Right renal pelvis (tissue), 4 donors: ENCODE data around the gene MGLL. TPM values are rescaled to one million over a fixed set of nuclear protein-coding genes. Genes with fewer than 3 reads are reported as not detected.
"Not testable (repeated sequence)": the region's sequence is repeated elsewhere in the genome, so short reads cannot be mapped to it uniquely, and the experiment has no call there.

Source experiments
- DNase-seq, 4 donors: peaks; one replicate each; pipeline ENCODE4 v3.0.0-alpha.2; 2013; ENCODE audit warnings: low read depth in 4 of 4, low spot score in 3 of 4, missing footprints in 1 of 4
- polyA plus RNA-seq, 4 donors: library from polyadenylated mRNA; unstranded; fragments of 120-200 nt; gene quantifications; one replicate each; pipeline ENCODE4 v1.2.1, GENCODE V29; 2013; ENCODE audit not compliant: insufficient read length in 4 of 4

Gene MGLL
- polyA plus RNA-seq, 4 donors = 25.4 to 29.3 (median 27.0) TPM

DNA sequence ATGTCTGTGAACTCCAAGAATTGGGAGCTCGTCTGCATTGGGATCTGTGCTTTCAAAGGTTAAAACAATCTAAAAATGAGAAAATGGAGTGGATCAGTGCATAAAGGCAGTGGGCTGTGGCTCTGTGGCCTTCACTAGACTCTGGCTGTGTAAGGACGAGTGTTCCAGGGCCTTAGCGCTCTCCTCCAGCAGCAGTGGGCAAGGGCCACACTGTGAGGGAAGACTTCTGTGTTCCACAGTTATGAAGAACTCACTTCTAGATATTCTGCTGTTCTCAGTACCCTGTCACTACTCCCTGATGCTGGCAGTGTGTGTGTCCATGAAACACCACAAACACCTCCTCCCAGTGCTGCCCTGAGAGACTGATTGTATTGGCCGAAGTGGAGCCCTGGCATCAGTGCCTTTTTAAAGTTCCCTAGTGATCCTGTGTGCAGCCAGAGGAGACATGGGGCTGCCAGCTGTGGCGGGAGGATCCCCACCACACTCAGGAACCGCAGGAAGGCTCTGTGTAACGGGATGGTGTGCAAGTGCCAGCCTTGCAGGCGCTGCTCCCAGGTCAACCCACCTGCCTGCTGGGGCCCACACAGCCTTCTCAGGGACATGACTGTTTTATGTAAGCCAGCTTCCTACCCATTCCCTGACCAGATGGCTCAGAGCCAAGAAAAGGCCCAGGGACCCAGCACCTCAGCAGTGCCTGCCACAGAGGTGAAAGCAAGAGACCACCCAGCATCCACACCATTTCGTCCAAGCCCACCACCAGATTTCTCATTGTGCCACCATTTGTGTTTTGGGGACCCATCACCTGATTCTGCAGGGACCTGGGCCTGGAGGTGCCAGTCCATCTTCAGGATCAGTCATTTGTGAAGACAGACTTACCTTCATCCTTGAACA lies 109.2 kb downstream of the MGLL start:
- DNase-seq = no peak

DNA sequence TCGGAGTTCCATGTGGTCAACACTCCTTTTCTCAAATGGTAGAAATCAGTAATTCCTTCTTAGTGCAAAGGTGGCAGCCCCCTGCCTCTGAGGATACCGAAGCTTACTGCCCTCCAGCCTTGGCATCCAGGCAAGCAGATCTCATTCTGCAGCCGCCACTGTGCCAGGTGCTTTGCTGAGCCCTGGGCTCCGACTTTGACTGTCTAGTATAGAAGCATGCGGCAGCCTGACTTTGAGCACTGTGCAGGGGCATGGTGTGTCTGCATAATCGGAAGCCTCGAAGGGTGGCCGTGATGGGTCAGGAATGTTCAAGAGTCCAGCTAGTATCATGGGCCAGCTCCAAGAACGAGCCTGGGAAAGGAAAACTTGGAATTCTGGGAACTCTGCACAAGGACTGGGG lies 109.9 kb downstream of the MGLL start:
- DNase-seq = no peak

DNA sequence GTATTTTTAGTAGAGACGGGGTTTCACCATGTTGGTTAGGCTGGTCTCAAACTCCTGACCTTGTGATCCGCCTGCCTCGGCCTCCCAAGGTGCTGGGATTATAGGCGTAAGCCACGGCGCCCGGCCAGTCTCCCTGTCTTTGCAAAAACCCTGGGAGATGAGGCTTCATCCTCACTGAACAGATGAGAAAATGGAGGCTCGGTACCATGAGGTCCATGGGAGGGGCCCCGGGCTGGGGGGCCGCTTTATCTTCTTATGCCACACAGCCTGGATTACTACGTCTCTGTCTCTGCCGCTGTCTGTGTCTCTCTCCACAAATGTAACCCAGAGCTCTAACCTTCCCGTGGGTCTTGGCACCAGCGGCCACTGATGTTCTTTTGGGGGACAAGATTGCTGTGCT lies 110.4 kb downstream of the MGLL start:
- no peak for DNase-seq

DNA sequence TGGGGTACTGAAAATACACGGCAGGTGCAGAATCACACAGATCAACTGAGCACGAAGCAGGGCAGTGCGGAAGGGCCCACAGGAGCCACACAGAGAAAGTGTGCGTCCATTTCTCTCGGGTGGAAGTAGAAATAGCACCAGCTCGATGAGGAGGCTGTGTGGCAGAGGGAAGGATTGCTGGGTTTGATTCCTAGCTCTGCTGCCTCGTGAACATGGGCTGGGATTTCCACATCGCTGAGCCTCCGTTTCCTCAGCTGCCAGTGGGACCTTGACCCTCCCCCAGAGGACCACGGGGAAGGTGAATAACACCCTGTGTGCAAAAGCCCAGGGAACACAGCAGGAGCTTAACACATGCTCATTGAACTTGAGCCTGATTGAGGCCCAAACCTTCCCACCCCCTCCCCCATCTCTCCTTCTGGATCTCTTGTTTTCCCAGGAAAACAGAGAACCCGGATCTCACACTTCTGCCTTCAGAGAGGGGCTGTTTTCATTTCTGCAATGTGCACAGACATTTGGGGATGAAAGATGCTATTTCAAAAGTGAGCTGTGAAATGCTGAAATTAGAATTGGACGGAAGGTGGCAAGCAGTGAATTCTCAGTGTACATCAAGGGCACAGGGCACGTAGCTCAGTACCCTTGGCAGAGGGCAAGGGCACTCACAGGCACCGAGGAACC lies 111.2 kb downstream of the MGLL start:
- DNase-seq = no peak

DNA sequence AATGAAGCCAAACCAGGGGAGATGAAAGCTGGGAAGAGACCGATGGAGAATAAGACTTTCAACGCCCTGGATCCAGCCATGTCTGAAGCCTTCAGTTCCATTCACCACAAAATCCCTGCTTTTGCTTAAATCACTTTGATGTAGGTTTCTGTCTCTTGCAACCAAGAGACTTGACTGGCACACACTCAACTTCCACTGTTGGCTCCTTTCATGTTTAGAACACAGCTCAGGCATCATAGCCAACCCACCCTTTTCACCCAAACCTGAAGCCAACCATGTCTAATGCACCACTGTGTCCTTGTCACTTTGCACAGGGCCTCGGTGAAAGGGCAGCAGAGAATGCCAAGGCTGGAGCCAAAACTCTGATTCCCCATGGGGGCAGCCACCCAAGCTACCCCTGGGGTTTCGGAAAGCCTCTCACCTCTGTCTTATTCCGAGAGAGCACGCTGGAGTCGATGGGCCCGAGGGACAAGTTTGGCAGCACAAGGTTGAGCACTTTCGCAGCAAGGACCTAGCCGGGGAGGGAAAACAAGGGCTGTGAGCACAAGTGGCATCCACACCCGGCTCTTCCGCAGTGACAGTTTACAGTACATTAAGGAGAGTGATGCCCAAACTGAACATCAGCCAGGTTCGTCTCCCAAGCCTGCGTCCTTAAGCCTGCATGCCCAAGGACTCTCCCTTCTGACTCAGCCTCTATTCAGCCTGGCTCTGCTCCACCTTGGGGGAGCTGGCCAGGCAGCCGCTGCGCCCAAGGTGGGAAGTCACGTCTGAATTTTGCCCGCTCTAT lies 112.0 kb downstream of the MGLL start:
- DNase-seq = no peak

DNA sequence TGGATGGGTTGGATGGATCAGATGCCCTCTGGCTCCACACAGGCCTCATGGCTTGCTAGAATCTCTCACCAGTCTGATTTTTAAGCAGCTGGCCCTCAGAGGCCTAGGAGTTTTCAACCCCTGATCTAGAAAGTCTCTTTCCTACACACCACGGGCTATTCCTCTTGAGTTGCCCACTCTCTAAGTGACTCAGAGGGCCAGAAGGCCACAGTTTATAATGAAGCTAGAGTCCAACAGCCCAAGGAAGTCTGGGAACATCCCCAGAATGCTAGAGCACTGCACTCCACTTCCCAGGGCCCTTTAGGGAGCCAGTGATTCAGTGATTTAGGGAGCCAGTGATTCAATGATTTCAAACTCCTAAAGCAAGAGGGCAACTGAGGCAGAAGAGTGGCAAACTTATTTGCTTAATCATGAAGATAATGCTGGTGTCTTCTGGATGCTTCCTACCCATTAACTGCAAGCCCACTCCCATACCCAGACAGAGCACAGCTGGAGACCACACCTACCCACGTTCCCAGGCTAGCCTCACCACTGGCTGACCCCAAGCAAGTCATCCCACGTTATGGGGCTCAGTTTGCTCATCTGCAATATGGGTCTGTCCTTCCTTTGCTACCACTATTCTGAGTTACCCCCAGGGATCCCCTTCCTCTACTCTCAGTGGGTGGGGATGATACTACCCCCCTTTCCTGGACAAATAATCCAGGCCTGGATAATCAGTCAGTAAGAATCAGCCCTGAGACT lies 112.8 kb downstream of the MGLL start:
- no peak for DNase-seq

DNA sequence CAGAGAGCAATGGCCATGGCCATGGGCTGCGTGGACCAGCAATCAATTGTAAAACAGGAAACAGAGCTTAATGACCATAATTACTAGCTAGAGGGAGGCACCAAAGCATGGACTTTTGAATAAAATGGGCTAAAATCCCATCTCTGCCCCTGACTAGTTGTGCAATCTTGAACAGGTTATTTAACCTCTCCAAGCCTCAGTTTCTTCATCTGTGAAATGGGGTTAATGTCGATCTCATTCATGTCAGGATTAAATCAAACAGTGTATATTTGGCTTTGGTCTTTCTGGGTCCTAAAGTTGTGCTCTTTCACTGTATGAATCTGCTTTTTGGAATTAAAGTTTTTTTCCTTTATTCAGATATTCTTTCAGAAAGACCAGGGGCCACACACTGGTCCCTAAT lies 113.5 kb downstream of the MGLL start:
- no peak for DNase-seq

DNA sequence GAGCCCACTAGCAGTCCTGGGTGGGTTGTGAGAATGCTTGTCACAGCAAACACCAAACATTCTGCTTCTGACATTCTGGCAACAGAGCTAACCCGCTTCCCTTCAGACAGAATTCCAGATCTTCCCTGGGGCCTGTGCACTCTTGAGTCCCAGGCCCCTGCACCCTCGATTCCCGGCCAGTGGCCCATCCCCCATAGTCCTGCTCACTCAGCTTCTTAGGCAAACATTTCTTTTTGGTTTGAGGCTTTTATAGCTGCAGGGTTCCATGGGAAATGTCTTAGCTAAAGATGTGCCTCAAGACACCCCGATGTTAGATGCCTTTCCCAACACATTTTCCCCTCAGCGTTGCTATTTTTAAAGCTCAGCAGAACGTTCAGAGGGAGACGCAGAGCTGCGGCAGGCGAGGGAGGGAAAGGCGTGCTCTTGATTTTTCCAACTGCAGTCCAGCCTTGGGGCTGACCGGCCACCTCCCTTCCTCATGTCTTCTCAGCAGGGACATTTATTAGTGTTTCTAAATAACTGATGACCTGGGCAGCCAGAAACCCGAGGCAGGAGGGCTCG lies 114.4 kb downstream of the MGLL start:
- DNase-seq = no peak

DNA sequence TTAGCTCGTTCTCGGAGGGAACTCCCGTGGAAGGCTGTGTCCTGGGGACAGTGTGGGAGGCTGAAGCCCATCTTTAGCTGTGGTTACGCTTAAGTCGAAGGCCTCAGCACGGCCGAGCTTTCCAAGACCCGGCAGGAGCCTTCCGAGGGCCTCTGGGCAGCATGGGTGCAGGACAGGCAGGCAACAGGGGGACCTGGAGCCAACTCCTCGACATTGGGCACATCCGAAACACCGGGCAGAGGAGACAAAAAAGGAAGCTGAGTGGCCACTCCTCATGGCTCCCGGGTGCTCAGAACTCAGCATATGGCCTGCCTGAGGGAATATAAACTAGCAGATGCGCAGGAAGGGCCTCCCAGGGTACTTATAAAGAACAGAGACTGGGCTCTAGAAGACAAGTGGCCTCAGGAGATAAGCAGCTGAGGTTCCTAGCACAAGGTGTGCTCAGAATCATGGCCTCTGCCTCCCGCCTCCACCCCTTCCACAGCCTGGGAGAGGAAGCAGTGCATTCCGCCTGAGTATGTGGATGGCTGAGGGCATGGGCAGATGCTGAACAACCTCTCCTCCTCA lies 115.4 kb downstream of the MGLL start:
- DNase-seq = no peak

DNA sequence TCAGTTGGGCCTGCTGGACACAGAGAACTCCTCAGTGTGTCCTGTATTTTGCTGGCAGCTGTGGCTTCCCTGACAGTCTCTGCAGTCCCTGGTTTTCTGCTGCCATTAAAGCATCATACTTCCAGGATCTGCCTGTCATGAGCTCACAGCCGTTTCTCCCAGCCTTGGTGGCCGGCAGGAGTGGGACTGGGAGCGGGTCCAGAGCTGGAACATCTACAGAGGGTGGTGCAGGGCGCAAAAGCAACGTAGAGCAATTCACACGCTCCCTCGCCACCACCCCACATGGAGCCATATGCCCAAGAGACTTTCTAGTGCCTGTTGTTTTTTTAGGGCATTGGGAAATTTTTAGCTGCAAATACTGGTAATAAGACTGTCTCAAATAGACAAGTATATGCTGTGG lies 116.0 kb downstream of the MGLL start:
- DNase-seq = no peak

DNA sequence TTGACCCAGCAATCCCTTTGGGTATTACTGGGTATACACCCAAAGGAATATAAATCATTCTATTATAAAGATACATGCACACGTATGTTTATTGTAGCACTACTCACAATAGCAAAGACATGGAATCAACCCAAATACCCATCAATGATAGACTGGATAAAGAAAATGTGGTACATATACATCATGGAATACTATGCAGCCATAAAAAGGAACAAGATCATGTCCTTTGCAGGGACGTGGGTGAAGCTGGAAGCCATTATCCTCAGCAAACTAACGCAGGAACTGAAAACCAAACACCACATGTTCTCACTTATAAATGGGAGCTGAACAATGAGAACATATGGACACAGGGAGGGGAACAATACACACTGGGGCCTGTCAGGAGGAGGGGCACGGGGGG lies 117.5 kb downstream of the MGLL start:
- not testable (repeated sequence) for DNase-seq

DNA sequence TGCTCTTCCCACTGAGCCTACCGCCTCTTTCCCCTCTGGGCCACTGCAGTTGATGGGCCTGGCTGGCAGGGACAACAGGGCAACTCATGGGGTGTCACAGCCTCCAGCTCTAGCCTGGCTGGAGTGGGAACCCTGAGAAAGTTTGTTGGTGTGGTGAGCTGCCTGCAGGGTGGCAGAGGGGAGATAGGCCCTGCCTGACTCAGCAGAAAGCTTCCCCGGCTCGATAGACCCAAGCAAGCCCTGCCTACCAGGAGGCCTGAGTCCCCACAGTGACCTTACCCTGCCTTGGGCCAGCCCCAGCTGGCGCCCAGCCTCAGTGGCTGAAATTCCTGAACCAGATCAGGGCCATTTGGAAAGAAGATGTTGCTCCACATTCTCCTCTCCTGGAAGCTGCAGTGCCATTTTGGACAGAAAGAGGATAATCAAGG lies 120.2 kb downstream of the MGLL start:
- no peak for DNase-seq

DNA sequence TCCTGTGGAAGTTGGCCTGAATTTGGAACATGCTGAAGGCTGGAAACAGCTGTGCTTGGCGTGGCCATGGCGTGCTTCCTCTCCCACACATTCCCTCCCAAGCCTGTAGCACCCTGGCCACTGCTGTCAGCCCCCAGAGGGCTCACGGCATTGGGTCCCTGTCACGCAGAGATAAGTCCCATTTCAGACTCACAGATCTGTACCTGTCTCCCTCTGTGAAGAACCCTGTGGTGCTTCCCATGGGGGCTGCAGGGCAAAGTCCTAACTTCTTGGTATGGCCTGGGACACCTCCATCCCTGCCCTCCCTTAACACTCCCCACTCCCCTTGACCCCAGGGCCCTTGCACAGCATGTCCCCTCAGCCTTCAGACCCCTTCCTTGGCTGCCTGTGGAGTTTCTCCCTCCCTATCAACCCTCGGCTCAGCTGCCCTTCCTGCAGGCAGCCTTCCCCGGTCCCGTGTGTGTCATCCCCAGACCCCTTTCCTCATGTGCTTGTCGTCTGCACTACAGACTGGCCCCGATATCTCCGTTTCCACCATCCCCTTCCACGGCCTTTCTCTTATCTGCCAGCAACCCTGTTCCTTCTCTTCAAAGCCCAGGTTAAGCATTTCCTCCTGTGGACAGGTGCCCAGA lies 120.9 kb downstream of the MGLL start:
- no peak for DNase-seq

DNA sequence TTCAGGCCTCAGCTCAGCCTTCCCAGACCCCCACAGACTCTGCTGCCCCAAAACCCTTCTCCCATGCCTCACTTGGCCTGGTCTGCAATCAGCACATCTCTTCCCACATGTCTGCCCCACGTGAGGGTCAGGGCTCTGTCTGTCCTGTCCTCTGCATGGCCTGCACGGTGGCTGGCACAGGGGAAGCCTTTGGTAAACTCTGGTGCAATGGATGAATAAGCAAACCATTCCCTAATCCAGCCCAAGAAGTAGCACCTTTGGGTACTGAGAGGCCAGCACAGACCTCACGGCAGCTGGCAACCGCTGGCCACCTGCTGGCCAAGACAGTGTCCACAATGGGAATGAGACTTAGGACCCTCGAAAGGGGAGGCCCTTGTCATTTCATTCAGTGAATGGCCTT lies 121.9 kb downstream of the MGLL start:
- DNase-seq = no peak

DNA sequence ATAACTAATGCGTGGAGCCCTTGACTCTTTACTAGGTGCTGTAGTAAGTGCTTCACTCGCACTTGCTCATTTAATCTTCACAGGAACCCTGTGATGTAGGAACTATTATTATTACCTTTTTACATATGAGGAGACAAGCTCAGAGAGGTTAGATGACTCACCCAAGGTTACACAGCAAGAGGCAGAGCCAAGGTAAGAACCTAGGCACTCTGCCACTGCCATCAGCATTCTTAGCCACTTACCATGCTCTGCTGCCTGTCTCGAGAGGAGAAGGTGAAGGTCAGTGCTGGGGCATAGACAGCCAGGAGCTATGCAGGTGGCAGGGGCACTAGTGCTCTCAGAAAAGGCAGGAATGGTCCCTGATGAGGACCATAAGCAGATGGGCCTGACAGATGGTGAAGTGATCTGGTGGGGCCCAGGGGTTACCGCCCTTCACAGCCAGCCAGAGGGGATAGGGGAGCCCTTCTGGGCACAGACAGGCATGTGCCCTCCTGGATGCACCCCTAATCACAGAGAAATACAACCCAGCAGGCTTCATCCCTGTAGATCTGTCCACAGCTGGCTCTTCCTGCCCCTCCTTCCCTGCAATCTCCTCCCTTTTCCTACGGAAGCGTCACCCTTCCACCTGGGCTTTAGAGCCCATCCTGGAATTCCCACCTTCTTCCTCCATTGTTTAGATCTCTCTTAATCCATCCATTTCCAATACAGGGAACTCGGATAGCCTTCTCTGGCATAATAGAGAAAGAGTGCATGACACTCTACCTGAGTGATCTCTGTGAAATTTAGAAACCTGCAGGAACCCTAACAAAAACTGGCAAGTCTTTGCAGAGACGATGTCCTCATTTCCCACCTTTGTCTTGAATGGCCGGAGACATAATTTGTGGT lies 122.7 kb downstream of the MGLL start:
- DNase-seq = no peak

DNA sequence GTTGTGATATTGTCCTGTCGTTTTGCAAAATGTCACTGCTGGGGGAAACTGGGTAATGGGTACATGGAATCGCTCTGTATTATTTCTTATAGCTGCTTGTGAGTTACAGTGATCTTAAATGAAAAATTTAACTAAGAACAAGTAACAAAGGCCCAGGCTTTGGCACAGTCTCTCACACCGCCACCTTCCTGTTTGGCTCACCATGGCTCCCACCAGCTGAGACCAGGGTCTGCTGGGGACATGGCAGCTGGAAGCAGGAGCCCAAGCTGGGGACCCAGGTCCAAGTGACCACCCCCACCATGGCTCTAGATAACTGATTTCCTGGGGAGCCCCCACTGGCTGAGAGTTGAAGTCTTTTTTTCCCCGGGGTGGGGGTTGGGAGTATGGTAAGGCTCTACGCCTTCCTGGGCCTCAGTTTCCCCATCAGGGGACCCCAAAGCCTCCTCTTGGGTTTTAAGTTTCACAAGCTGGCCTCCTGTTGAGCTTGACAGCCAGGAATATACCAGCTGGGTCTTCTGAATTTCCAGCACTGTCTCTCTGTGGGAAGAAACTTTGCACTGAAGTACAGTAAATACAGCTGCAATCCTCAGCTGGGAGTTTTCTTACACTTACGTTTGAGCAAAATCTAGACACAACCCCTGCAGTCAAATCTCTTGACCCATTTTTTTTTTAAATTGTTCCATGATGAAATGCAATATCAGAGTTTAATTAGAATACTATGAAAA lies 123.5 kb downstream of the MGLL start:
- no peak for DNase-seq

DNA sequence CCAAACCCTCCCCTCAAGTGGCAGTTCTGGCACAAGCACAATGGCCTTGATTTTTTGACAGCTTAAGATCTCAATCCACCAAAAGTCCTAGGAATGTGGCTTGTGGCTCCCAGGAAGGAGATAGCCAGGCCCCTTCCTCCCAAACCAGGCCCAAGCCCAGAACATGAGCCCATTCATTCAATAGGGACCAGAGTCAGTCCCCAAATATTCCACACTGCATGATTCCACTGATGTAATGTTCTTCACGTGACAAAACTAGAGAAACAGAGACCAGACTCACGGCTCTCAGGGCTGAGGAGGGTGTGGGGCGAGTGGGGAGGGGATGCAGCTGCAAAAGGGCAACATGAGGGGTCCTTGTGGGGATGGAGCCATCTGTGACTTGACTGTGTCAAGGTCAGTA lies 124.0 kb downstream of the MGLL start:
- DNase-seq = no peak
